Stimulated activated CD4-positive, alpha-beta T cell treated with anti-CD3 and anti-CD28 coated beads, Interleukin-15, amount 100 ng/mL, for 1 hour (primary cell): ENCODE data around the gene BMP15.

ENCODE experiments used
- DNase-seq, 2 donors: peaks; one replicate each; pipeline ENCODE4 v3.0.0-alpha.2; 2020; ENCODE audit warnings: low read depth in 1 of 2, low spot score in 1 of 2

The BMP15 gene

DNA sequence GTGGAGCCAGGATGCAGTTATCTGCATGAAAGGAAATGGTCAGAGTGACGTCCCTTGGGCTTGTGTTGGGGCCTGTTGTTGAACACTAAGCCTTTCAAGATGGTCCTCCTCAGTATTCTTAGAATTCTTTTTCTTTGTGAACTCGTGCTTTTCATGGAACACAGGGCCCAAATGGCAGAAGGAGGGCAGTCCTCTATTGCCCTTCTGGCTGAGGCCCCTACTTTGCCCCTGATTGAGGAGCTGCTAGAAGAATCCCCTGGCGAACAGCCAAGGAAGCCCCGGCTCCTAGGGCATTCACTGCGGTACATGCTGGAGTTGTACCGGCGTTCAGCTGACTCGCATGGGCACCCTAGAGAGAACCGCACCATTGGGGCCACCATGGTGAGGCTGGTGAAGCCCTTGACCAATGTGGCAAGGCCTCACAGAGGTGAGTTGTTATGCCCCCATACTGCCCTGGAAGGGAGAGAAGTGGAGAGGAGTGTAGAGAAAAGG, at the start of gene BMP15:
TSS of gene BMP15 (plus strand) at position 51 of the 492 bp plus-strand sequence. CDS start at position 100, 49 bp downstream.
- no peak for DNase-seq

DNA sequence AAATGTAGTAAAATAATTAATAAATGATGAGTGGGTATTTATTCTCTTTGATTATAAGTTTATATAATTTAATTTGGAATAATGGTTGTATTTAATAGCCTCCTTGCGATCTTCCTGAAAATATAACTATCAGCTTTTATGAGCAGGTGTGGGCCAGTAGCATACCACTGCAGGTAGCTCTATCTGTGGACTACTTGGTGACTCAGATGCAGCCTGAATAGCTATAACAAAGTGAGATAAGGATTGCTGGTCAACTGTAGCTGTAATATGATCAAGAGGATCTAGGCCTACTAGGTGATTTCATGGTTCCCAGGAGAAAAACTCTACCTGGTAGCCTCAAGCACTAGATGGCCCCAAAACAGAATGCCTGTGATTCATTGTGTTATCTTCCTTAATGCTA, 47.1 kb upstream of the BMP15 start:
- DNase-seq = no peak

DNA sequence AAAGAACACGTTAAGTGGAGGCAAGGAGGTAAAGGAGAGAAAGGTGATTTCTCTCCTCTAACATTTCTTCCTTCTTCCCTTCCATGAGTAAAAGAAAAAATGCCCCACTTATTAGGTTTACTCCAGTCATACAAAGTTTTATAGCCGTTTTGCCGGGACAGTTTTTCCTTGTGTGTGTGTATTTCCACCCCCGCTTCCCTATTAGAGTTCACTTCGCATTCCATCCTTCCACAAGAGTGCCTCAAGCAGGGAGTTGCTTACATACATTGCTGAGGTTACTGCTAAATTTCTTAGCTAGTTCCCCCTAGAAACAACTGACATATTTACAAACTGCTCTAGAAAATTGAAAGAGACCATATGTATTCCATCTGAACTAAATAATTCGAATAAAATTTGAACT, 45.2 kb upstream of the BMP15 start:
- no peak for DNase-seq

DNA sequence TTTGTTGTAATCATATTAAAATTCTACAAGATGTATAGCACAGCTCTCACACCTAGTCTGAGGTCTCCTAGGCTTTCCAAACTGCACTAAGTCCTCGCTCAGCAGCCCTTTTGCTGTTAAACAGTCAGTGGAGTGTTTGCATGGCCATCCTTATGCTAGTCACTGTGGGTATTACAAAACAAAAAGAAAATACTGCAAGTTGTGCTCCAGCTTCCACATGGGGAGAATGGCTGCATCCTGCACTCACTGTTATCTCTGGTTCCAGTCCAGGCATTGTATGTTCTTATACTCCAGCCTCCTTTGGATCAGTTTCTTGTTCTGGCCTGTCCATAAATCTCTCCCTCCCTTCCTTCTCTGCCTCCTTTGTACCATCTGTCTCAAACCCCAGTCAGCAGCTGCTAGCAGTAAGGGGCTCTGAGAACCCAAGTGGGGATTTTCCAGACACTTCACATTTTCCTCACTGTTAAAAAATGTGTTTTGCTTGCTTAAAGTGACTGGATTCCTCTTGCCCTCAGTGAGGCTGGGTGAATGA, 38.5 kb upstream of the BMP15 start:
- DNase-seq = no peak

DNA sequence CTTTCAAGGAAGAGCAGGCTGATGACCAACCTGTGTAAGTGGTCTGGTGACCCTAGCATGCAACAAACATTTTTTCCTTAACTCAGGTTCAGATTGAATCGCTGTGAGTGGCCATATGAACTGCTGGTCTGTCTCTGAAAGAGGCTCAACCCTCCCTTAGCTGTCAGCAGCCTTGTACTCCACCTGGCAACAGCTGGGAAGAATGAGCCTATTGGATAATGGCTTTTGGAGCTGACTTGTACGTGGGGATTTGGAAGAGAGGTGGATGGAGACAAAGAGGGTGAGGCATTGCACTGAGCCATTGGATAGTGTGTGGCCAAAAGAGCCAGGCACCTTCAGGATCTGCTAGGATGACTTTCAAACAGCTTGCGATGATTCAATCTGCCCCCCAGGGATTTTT, 35.7 kb upstream of the BMP15 start:
- no peak for DNase-seq

DNA sequence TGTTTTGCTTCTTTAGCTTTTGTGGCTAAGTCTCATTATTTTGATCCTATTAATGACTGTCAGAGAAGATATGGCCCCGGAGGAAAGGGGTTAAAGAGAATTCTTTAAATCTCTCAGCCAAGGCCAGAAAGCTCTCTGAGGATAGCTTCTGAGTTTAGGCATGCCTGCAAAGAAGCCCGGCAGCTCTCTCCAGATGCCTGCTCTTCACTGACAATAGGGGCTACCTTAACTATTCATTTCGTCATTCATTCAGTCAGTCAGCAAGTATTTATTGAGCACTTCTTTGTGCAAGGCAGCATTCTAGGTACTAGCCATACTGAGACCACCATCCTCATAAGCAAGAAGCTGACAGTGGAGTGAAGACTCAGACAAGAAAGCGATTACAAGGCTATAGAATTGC, 34.0 kb upstream of the BMP15 start:
- DNase-seq = no peak

DNA sequence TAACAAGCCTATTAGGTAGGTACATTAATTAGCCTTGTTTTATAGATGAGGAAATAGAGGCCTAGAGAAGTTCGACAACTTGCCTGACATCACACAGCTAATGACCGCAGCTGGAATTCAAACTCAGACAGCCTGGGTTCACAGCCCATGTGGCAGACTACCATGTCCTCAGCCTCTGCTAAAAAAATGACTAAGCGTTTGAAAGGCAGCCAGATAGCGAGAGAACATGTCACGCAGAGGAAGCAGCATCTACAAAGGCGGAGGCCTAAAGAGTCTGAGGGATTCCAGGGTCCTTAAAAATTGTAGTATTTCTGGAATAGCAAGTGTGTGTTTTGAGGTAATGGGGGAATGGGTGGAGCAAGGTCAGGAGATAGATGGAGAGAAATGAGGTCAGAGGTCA, 33.2 kb upstream of the BMP15 start:
- no peak for DNase-seq

DNA sequence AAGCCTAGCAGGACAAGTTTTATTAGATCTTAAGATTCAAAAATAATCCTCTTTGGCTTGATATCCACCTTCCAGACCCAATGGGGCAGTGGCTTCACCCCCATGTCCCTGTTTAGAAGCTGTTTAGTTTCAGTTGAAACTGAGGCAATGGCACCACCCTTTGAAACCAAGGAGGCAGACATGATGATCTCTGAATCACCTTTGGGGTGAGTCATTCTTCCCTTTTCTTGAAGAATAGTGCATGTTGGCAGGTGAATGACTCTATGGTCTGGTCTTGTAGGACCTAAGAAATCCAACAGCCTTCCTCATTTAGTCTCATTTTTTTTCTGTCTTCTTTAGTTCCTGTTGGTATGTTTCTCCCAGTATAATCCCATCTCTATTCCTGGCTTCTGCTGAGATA, 29.5 kb upstream of the BMP15 start:
- no peak for DNase-seq

DNA sequence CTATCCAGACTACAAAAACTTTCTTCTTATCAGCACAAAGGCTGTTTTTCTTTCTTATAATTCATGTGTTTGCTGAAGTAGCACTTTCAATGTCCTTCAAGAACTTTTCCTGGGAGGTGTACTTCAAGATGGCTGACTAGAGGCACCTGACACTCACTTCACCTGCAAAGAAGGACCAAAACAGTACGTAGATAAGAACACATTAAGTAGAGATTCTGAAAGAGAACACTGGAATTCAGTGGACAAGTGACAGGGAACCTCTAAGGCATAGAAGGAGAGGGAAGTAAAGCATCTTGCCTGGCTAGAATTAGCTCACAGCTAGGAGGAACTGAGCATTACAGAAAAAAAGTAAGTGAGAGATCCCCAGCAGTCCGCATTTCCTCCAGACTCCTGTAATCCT, 21.7 kb upstream of the BMP15 start:
- DNase-seq = no peak

DNA sequence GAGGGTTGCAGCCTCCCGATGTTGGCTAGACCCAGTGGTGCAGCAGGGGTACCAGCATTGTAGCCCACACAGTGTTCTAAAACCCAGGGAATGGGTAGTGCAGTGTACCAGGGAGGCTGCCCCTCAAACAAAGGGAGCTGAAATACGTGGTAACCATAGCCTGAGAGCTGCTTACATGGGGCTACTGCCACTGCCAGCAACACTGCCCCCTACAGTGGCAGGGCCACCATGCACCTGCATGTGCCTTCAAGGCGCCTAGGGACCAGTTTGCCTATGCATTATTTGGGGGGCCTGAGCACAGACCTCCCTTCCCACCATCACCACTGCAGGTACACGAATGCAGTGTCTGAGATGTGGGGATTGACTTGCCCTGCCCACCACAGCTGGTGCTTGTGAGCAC, 21.0 kb upstream of the BMP15 start:
- DNase-seq = no peak

DNA sequence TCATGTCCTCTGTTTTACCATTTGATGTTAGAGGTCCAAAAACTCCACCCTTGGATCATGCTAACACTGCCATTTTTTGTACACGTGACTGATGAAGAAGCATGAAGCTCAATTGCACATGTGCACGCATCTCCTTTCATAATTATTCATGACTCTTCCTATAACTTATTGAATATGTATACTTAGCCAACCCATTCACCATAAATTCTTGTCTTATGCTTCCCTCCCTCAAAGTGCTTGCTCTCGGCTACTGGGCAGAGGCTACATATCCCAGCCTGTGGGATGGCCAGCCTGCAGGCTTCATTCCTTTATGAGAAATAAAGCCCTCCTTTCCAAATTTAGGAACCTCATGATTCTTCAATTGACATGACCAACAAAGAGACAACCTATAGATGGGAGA, 17.5 kb upstream of the BMP15 start:
- no peak for DNase-seq

DNA sequence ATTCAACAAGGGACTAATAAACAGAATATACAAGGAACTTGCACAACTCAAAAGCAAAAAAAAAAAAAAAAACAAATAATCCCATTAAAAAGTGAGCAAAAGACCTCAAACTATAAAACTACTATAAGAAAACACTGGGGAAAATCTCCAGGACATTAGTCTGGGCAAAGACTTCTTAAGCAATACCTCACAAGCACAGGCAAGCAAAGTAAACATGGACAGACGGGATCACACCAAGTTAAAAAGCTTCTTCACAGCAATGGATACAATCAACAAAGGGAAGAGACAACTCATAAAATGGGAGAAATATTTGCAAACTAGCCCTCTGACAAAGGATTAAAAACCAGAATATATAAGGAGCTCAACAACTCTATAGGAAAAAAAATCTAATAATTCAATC, 17.1 kb upstream of the BMP15 start:
- DNase-seq = no peak

DNA sequence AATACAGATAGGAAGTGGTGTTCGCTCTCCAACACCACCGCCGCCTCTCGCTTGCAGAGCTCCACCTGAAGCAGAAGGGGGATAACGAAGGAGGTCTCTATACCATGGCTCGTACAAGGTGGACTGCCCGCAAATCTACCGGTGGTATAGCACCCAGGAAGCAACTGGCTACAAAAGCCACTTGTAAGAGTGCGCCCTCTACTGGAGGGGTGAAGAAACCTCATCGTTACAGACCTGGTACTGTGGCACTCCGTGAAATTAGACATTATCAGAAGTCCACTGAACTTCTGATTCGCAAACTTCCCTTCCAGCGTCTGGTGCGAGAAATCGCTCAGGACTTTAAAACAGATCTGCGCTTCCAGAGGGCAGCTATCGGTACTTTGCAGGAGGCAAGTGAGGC, 5.2 kb upstream of the BMP15 start:
- DNase-seq = no peak

DNA sequence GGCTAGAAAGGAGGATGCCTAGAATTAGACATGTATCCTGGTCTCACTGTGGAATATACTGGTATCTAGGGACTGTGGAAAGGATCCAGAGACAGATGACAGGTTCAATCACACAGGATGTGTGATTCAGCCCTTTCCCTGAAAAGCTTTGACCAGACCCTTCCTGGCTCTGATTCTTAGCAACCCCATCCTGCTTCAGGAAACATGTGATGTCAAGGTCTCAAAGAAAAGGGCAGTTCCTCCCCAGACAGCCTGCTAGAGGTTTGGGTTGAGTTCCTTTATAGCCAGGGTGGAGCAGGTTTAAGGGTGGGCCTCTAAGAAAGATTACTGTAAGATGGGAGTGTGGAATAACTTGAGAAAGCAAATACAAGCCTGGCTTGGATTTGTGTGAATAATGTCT, 3.0 kb downstream of the BMP15 start:
- no peak for DNase-seq

DNA sequence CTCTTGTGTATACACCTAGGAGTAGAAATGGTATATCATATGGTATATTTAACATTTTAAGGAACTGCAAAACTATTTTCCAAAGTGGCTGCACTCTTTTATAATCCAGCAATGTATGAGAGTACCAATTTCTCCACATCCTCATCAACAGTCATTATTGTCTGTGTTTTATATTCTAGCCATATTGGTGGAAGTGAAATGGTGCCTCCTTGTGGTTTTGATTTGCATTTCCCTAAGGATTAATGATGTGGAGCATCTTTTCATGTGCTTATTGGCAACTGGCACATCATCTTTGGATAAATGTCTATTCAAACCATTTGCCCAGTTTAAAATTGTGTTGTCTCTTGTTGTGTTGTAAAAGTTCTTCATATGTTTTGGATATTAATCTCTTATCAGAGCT, 9.6 kb downstream of the BMP15 start:
- no peak for DNase-seq

DNA sequence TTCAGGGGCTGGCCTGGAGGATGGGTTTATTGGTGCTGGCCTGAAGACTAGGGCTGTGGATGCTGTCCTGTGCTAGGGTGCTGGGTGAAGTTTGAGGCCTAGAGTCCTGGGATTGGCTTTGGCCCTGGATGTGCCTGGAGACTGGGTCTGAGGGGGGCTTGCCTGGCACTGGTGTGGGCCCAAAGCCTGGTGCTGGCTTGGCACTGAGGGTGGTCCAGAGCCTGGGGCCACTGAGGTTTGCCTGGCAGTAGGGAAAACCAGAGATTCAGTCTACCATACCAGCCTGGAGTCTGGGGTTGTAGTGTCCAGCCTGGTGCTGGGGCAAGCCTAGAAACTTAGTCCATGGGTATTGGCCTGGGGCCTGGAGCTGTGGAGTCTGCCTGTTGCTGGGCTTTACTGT, 16.6 kb downstream of the BMP15 start:
- DNase-seq = no peak

DNA sequence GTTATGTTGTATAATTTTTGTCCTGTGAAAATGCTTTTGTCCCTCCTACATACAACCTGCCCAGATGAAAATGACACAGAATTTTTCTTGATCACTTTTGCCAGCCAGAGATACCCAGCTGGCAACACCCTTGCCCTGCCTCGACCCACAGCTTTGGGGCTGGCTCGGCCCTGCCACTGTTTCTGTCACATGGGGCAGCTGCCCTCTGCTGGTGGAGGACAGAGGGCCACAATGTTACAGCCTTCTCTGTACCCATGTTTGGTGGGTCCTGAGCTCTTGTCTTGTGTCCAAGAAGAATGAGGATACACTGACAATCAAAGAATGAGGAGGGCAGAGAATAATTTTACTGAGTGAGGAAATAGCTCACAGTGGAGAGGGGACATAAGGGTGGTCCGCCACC, 31.1 kb downstream of the BMP15 start:
- no peak for DNase-seq

DNA sequence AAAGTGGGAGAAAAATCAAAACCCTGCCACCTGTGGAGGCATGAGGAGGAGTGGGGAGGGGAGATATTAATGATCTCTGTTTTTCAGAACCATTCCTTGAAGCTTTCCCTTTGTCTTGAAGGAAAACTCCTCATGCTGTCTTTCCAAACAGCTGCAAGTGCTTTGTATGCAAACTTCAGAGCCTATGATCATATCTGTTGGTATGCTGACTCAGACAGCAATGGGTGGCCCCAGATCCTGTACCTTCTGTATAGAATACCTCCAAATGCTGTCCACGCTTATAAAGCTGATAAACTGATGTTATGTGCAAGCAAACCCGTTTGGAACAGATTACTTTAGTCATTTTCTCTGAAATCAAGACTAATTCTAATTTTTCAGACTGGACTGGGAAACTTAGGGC, 31.9 kb downstream of the BMP15 start:
- DNase-seq = no peak

DNA sequence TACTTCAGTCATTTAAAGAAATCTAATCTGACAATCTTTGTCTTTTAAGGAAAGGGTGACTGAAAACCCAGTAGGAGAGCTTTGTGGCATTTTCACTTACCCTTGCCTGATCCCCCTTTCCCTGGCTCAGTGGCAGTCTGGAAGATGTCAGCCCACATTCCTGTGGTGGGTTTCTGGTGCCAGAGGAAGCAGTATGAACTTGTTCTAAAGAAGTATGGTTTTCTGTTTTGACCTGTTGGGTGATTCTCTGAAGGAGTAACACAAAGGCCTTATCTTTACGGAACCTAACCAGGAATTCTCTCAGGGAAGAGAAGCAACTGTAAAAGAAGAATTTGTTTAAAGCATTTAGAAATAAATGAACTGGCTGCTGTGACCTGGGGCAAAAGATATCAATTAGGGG, 41.9 kb downstream of the BMP15 start:
- DNase-seq = no peak

DNA sequence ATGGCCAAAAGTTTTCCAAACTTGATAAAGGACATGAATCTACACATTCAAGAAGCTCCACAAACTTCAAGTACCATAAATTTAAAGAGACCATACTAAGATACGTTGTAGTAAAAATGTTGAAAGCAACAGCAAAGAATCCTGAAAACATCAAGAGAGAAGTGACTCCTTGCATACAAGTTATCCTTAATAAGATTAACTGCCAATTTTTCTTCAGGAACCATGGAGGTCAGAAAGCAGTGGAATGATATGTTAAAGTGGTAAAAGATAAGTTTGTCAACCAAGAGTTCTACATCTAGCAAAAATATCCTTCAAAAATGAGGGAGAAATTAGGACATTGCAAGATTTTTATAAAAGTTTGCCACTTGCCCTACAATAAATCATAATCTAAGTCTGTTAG, 43.3 kb downstream of the BMP15 start:
- DNase-seq = no peak

DNA sequence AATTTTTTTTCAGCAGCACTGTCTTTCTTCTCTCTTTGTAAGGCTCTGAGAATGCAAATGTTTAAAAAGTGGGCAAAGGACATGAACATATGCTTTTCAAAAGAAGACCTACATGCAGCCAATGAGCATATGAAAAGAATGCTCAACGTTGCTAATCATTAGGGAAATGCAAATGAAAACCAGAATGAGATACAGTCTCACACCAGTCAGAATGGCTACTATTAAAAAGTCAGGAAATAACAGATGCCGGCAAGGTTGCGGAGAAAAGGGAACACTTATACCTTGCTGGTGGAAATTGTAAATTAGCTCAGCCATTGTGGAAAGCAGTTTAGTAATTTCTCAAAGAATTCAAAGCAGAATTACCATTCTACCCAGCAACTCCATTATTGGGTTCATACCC, 51.6 kb downstream of the BMP15 start:
- no peak for DNase-seq

DNA sequence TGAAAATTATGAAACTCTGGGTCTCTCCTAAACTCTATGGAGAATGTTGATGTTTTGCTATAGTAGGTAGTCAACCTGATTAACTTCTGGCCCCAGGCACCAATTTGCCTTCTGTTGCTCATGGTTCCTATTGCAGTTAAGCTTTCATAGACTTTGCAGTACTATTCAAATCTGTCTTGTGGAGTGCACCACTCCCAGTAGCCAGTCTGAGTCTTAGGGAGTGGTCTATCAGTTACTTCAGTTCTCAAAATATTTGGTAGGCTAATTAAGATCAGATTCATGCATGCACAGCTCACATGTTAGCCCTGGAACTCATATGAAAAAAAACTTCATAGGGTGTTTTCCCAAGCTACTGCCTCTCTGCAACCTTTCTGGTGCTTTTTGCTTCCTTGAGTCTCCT, 53.3 kb downstream of the BMP15 start:
- no peak for DNase-seq
